H9 (cell line): ENCODE results near the gene BCAT1. TPM values are rescaled to one million over a fixed set of nuclear protein-coding genes. Genes with fewer than 3 reads are reported as not detected.

Experiments
- DNase-seq: peaks from one replicate; pipeline ENCODE4 v3.0.0-alpha.2; 2017
- H2AFZ ChIP-seq: one replicate; pipeline ENCODE4 v1.6.1; 2013; ENCODE audit warnings: mild to moderate bottlenecking, low read length, control low read depth, moderate library complexity
- H2AK5ac ChIP-seq: 2 replicates; pipeline ENCODE4 v1.6.1; 2013; ENCODE audit warnings: low read length, control low read depth, mixed read lengths; ENCODE audit not compliant: insufficient read length
- H2BK120ac ChIP-seq: one replicate; pipeline ENCODE4 v1.6.1; 2013; ENCODE audit warnings: low read depth, mild to moderate bottlenecking, low read length, control low read depth, inconsistent platforms; ENCODE audit not compliant: poor library complexity, severe bottlenecking
- H2BK12ac ChIP-seq: 2 replicates; pipeline ENCODE4 v1.6.1; 2013; ENCODE audit warnings: low read length, control low read depth, mixed read lengths, low read depth; ENCODE audit not compliant: insufficient read length
- H2BK15ac ChIP-seq: 2 replicates; pipeline ENCODE4 v1.6.1; 2013; ENCODE audit warnings: low read depth, low read length, control low read depth
- H2BK20ac ChIP-seq: one replicate; pipeline ENCODE4 v1.6.1; 2013; ENCODE audit warnings: low read depth, mild to moderate bottlenecking, low read length, control low read depth, inconsistent platforms; ENCODE audit not compliant: poor library complexity, severe bottlenecking
- H2BK5ac ChIP-seq: 2 replicates; pipeline ENCODE4 v1.6.1; 2013; ENCODE audit warnings: low read length, control low read depth, mixed read lengths; ENCODE audit not compliant: insufficient read length
- H3K14ac ChIP-seq: 2 replicates; pipeline ENCODE4 v1.6.1; 2013; ENCODE audit warnings: low read length, control low read depth; ENCODE audit not compliant: insufficient read depth
- H3K18ac ChIP-seq: 2 replicates; pipeline ENCODE4 v1.6.1; 2013; ENCODE audit warnings: low read depth, mild to moderate bottlenecking, mixed read lengths, low read length, control low read depth; ENCODE audit not compliant: insufficient read length
- H3K23ac ChIP-seq: 2 replicates; pipeline ENCODE4 v1.6.1; 2013; ENCODE audit warnings: low read length, control low read depth, mixed read lengths, low read depth; ENCODE audit not compliant: insufficient read length
- H3K23me2 ChIP-seq: 2 replicates; pipeline ENCODE4 v1.6.1; 2013; ENCODE audit warnings: low read depth, mild to moderate bottlenecking, mixed read lengths, low read length, control low read depth; ENCODE audit not compliant: insufficient read length, poor library complexity, severe bottlenecking
- H3K27ac ChIP-seq: 2 replicates; pipeline ENCODE4 v1.5.1; 2013; ENCODE audit warnings: low read length, control low read depth, mixed read lengths, low read depth; ENCODE audit not compliant: insufficient read length
- H3K27me3 ChIP-seq: 2 replicates; pipeline ENCODE4 v1.6.1; 2013; ENCODE audit warnings: low read length, control low read depth, inconsistent platforms; ENCODE audit not compliant: insufficient read depth
- H3K4ac ChIP-seq: 2 replicates; pipeline ENCODE4 v1.6.1; 2013; ENCODE audit warnings: low read depth, mild to moderate bottlenecking, control low read depth, inconsistent platforms, low read length, moderate library complexity
- H3K4me1 ChIP-seq: 2 replicates; pipeline ENCODE4 v1.6.1; 2013; ENCODE audit warnings: low read length, control low read depth, inconsistent platforms; ENCODE audit not compliant: insufficient read depth
- H3K4me2 ChIP-seq: 2 replicates; pipeline ENCODE4 v1.6.1; 2013; ENCODE audit warnings: low read length, control low read depth, mixed read lengths; ENCODE audit not compliant: insufficient read length, insufficient read depth
- H3K56ac ChIP-seq: 2 replicates; pipeline ENCODE4 v1.6.1; 2013; ENCODE audit warnings: low read depth, mild to moderate bottlenecking, mixed read lengths, low read length, control low read depth; ENCODE audit not compliant: insufficient read length
- H3K79me1 ChIP-seq: 2 replicates; pipeline ENCODE4 v1.6.1; 2013; ENCODE audit warnings: low read depth, mild to moderate bottlenecking, moderate library complexity, low read length, control low read depth, inconsistent platforms; ENCODE audit not compliant: insufficient read depth, poor library complexity, severe bottlenecking
- H3K79me2 ChIP-seq: 2 replicates; pipeline ENCODE4 v1.6.1; 2013; ENCODE audit warnings: low read length, control low read depth, inconsistent platforms; ENCODE audit not compliant: insufficient read depth
- H3K9ac ChIP-seq: 2 replicates; pipeline ENCODE4 v1.6.1; 2013; ENCODE audit warnings: low read length, control low read depth, mixed read lengths; ENCODE audit not compliant: insufficient read length; ENCODE audit errors: extremely low read depth
- H3K9me3 ChIP-seq: one replicate; pipeline ENCODE4 v1.6.1; 2013; ENCODE audit warnings: low read depth, low read length, inconsistent platforms; ENCODE audit not compliant: control insufficient read depth
- H3T11ph ChIP-seq: one replicate; pipeline ENCODE4 v1.6.1; 2013; ENCODE audit warnings: mild to moderate bottlenecking, low read length, control low read depth, inconsistent platforms
- H4K20me1 ChIP-seq: one replicate; pipeline ENCODE4 v1.6.1; 2013; ENCODE audit not compliant: control insufficient read depth, insufficient read length, insufficient read depth
- H4K5ac ChIP-seq: 2 replicates; pipeline ENCODE4 v1.6.1; 2013; ENCODE audit warnings: low read depth, mild to moderate bottlenecking, mixed read lengths, low read length, control low read depth; ENCODE audit not compliant: insufficient read length
- H4K8ac ChIP-seq: replicated peaks from 2 replicates; pipeline ENCODE4 v1.6.1; 2013; ENCODE audit warnings: low read length, control low read depth, mixed read lengths, low read depth; ENCODE audit not compliant: insufficient read length
- H4K91ac ChIP-seq: 2 replicates; pipeline ENCODE4 v1.6.1; 2013; ENCODE audit warnings: low read depth, mild to moderate bottlenecking, moderate library complexity, mixed read lengths, low read length, control low read depth; ENCODE audit not compliant: insufficient read length
- H3K27ac Mint-ChIP-seq, 3 experiments: 2 replicates in 2 of 3; 3 replicates in 1 of 3; pipeline ENCODE4 v1.8.0; 2020 to 2021; ENCODE audit warnings: mixed read lengths in 3 of 3, mild to moderate bottlenecking in 1 of 3, moderate library complexity in 1 of 3
- H3K27me3 Mint-ChIP-seq: 2 replicates; pipeline ENCODE4 v1.8.0; 2021; ENCODE audit warnings: low read depth, mild to moderate bottlenecking, moderate library complexity, mixed read lengths
- H3K36me3 Mint-ChIP-seq, 3 experiments: 2 replicates in 2 of 3; 3 replicates in 1 of 3; pipeline ENCODE4 v1.8.0; 2020 to 2021; ENCODE audit warnings: low read depth in 3 of 3, mixed read lengths in 3 of 3; ENCODE audit not compliant: insufficient read depth in 1 of 3
- H3K4me1 Mint-ChIP-seq, 2 experiments: 2 replicates each; pipeline ENCODE4 v1.8.0; 2020; ENCODE audit warnings: mixed read lengths in 2 of 2
- H3K4me3 Mint-ChIP-seq, 2 experiments: 2 replicates in 1 of 2; 3 replicates in 1 of 2; pipeline ENCODE4 v1.8.0; 2020 to 2021; ENCODE audit warnings: mild to moderate bottlenecking in 2 of 2, mixed read lengths in 2 of 2, moderate library complexity in 1 of 2
- H3K9me3 Mint-ChIP-seq, 2 experiments: 2 replicates in 1 of 2; 3 replicates in 1 of 2; pipeline ENCODE4 v1.8.0; 2020; ENCODE audit warnings: mild to moderate bottlenecking in 2 of 2, mixed read lengths in 2 of 2, moderate library complexity in 1 of 2
- CTCF ChIP-seq: fragments of 200-600 bp; sonication (generic); conservative IDR thresholded peaks from 3 replicates; pipeline ENCODE4 v1.8.0; 2021; ENCODE audit warnings: antibody characterized with exemption, mild to moderate bottlenecking
- WGBS: extraction: QIAGEN DNeasy Blood & Tissue Kit; methylation state at CpG from one replicate; pipeline ENCODE4 v1.1.7; 2013; ENCODE audit warnings: missing lambda C conversion rate, low lambda C conversion rate, mixed read lengths; ENCODE audit not compliant: insufficient read length; ENCODE audit errors: extremely low coverage; 5-methylcytosine and 5-hydroxymethylcytosine counted together
- total RNA-seq: library from RNA; stranded (reverse); gene quantifications from 2 replicates; pipeline ENCODE4 v1.2.1, GENCODE V29; 2021

The BCAT1 gene
- total RNA-seq, 1 experiment from 2014 or later: 244 TPM

DNA sequence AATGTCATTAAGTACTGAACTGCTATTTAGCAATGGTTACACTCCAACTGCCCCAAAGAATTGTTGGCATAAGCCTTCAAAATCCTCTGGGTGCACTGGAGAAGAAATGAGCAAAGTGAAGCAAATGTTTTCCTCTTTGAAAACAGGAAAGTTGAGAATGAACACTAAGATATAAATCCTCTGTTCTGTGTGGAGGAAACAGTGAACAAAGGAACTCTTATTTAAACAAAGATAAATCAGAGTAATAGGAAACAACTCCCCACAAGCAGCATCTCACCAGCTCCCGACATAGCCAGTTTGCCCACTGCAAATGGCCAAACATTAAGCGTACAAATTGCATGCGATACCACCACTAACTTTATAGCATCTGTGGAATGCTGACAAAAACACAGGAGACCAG is 54.0 kb downstream of the BCAT1 start:
- Histone ChIP-seq H3K79me1 (peaks cover 11% of the 10 kb centered on the region), H3K4me2 (no peak overlapping the region), H3K23ac (no peak overlapping the region), H3K18ac (no peak overlapping the region), H3K56ac (no peak overlapping the region), H2AK5ac (no peak overlapping the region), H3K14ac (no peak overlapping the region), H4K20me1 (no peaks in the 10 kb centered on the region), H3K79me2 (peaks cover 3% of the 10 kb centered on the region; the same call in 1 of the 2 replicates), H2BK120ac (no peak overlapping the region), H2BK15ac (no peak overlapping the region), H3K27me3 (no peaks in the 10 kb centered on the region), H2BK20ac (no peak overlapping the region), H4K5ac (no peak overlapping the region), H3K9me3 (no peaks in the 10 kb centered on the region), H2AFZ (no peak overlapping the region), H3K9ac (no peak overlapping the region), H3K23me2 (no peaks in the 10 kb centered on the region), H3K4ac (no peak overlapping the region), H3K4me1 (no peaks in the 10 kb centered on the region), H4K91ac (no peak overlapping the region), H2BK12ac (no peak overlapping the region), H4K8ac (no peak overlapping the region), H3T11ph (no peak overlapping the region), H2BK5ac (no peak overlapping the region), H3K27ac (no peak overlapping the region)
- TF ChIP-seq CTCF: no peak
- Mint-ChIP-seq H3K9me3 (no peaks in the 10 kb centered on the region), H3K36me3 (peaks cover 33 to 65% (median 62%) of the 10 kb centered on the region in 3 experiments; a peak in 6 of 7 replicates), H3K27ac (no peak overlapping the region), H3K27me3 (no peaks in the 10 kb centered on the region), H3K4me1 (peaks cover 10 to 14% of the 10 kb centered on the region in 2 experiments), H3K4me3 (no peak overlapping the region)
- no CpG with 5 or more reads among the region's 3 CpGs for WGBS
- no peak for DNase-seq
